ENCODE results near the gene SEMA7A.

SEMA7A gene

GRCh38 chr15:74387141-74387541 is 46.6 kb downstream of the SEMA7A start:
- DNase-seq (ENCODE audit: low read depth): no peak

DNA sequence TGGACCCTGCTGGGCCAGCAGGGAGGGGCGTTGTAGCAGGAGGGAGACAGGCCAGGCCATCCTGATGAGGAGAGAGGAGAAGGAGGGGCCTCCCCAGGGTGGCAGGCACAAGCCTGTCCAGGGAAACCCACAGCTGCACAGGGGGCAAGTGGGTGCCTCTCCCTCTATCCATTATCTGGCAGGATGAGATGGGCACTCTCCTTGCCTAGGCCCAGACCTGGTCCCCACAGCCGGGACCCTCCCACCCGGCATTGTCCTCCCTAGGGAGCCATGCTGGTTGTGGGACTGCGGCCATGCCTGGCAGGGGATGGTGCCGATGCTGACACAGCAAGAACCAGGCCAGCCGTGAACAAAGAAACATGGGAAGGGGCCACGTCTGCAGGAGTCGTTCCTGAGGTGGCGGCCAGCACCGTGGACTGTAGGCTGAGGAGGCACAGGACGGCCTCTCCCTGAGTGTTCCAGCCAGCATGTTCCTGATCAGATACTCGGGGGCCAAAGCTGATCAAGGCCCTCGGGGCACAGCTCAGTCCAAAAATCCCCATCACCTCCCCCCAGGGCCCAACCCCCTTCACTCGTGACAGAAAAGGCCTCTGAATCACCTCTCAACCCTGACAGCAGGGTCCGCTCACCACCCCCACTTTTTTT is 47.1 kb downstream of the SEMA7A start:
- DNase-seq (ENCODE audit: low read depth): no peak

DNA sequence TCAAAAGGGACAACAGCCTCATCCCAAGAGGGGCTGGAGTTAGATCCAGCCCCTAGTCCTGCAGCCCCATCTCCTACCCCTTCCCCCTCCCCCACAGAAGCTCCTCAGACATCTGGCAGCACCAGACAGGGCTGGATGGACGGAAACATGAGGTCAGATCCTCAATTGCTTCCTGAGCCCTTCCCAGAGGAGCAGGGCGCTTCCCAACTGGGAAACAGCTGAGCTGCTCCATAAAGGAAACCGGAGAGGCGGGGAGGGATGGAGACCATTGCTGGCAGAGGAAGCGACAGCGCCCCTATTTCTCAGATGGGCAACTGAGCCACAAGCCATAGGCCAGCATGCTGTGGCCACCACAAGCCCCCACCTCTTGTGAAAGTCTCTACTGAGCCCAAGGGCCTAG is 48.0 kb downstream of the SEMA7A start:
- DNase-seq (ENCODE audit: low read depth): no peak

DNA sequence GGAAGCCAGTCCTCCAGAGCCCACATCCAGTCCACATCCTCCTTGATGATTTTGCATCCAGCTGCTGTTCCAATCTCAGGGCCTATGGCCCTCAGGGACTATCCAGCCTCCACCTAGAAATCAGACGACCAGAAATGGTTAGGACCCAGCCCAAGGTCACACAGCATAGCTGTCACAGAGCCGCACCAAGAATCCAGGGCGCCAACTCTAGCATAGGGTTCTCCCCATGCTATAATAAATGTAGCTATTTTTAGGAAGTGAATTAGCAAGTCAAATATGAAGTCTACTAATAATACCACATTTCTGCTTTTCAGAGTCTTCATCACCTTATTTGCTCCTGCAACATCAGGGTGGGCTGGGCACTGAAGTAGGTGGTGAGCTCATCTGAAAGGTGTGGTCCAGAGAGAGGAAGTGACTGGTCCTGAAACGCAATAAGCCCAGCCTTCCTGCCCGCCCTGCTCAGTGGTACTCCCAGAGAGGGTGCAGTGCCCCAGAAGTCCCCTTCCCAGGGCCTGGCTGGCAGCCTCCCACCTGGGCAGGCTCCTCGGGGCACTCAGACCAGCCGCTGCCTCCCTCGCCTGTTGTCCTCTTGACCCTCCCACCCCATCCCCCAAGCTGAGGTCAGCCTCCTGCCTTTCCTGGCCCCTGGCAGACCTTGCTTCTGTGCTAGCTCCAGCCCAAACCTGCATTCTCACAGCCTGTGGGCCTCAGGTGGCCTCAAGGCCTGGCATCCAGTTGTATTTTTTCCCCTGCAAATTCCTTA is 48.7 kb downstream of the SEMA7A start:
- no peak for DNase-seq (ENCODE audit: low read depth)

- no peak for DNase-seq (ENCODE audit: low read depth)
These were observed 49.2 kb downstream of the SEMA7A start for GRCh38 chr15:74384566-74384880.

- DNase-seq (ENCODE audit: low read depth): no peak
These were observed 49.8 kb downstream of the SEMA7A start for GRCh38 chr15:74383695-74384565.

DNA sequence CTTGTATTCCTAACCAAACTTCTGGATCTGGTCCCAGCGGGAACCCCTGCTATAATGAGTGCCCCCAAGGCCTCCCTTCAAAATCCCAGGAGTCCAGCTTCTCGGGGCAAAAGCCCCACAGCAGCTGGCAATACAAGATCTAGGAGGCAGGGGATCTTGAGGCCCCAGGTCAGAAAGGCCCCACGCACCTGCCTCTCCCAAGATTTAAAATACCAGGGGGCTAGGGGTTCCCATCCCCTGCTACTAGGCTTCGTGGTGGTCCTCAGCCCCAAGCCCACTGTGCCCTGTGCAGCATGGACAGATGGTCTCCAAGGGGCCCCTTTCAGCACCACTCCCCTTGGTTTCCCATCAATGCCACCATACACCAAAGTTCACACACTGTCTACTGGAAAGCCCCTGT is 50.5 kb downstream of the SEMA7A start:
- DNase-seq (ENCODE audit: low read depth): no peak

GRCh38 chr15:74382004-74382816 is 51.5 kb downstream of the SEMA7A start:
- no peak for DNase-seq (ENCODE audit: low read depth)

DNA sequence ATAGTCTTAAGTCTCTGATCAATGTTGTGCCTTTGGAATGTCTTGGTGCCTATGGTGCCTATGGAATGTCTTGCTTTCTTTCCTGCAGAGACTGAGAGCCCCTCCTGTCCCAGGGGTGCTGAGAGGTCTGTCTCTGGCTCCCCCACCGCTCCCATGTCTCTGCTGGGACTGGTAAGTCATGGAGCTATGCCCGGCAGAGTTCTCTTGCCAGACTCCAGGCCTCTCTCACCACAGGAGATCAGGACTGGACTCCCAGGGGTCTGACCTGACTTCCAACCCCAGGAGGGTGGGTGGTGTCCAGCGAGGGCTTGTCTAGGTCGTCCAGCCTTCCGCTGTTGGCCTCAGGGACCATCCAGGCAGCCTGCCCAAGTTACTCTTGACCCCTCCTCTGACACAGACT is 52.3 kb downstream of the SEMA7A start:
- DNase-seq (ENCODE audit: low read depth): no peak

DNA sequence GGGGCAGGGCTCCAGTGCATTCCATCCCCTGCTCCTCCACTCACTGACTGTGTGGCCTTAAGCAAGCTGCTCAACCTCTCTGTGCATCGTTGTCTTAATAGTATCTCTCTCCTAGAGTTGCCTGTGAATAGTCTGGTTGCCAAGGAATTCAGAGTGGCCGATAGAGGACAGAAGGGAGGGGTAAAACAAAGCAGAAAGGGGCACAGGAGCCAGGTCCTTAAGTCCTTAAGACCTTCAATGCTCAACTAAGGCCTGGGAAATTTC is 52.6 kb downstream of the SEMA7A start:
- no peak for DNase-seq (ENCODE audit: low read depth)

DNA sequence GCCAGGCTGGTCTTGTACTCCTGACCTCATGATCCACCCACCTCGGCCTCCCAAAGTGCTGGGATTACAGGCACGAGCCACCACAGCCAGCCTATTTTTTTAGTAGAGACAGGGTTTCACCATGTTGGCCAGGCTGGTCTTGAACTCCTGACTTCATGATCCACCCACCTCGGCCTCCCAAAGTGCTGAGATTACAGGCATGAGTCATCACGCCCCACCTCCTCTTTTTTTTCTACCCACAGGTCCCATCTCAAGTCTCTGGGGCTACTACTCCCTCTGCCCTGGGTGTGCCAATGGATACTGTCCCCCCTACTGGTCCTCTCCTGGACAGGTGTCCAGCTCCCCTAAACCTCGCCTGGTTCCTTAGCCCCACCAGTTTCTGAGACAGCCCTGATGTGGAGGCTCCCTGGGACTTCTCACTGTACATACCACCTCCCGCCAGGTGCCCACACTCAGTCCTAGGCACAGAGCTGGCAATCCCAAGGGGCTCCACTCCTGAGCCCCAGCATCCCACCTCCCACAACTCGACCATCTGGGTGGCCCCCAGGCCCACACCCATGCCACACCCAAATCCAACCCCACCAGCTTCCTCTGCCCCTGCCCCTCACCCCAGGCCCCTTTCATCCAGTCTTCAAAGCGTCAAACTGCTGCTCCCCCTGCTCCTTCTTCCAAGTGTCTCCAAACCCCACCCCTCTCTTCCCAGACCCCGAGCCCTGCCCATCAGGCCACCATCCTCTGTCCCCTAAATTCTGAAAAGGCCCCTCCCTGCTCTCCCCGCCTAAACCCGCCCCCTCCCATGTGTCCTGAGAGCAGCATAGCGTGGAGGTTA is 53.2 kb downstream of the SEMA7A start:
- no peak for DNase-seq (ENCODE audit: low read depth)

DNA sequence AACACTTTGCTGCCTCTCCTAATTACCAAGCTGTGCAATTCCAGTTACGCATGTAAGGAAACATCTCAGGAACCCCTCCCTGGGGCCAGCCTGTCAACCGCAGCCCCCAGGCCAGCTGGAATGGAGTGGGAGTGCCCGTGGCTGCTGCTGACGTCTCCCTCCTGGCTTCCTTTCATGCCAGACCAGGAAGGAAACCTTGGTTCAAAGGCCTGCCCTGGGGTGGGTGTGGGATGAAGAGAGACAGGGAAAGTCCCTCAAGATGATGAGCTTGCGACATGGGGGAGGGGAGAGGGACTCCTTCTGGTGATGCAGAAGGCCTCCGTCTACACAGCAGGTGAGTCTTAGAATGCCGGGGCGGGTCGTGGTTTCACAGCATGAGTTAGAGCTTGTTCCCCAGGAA is 54.9 kb downstream of the SEMA7A start:
- DNase-seq (ENCODE audit: low read depth): no peak

GRCh38 chr15:74377831-74378766 is 55.7 kb downstream of the SEMA7A start:
- DNase-seq (ENCODE audit: low read depth): no peak

DNA sequence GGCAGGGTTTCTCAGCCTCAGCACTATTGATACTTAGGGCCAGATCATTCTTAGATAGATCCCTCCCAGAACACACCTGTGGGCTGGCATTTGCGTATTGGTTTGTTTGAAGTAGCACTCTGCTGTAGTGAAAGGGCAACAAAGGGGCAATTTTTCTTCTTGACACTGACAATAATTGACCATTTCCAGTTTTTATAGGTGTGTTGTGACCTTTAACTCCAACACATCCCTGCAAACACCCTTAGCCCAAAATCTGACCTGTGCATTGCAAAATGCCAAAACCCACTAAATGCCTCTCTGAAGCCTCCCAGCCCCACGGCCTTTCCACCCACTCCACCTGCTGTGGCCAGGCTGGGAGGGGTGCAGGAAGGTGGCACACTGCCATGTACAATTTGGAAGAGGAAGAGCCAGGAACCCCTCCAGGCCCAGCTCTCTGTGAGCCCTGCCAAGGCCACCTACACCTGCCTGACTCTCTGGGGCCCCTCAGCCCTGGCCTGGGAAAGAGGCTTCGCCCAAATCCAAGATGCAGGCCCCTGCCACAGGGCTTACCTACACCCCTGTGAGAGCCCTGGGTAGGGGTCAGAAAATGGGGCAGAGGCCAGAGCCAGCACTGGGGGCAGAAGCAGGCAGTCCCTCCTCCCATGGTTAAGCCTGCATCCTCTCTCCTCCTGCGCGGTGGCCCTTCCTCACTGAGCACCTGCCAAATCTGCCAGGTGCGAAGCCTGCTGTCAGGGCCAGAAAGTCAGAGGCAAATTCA is 56.8 kb downstream of the SEMA7A start:
- DNase-seq (ENCODE audit: low read depth): no peak

DNA sequence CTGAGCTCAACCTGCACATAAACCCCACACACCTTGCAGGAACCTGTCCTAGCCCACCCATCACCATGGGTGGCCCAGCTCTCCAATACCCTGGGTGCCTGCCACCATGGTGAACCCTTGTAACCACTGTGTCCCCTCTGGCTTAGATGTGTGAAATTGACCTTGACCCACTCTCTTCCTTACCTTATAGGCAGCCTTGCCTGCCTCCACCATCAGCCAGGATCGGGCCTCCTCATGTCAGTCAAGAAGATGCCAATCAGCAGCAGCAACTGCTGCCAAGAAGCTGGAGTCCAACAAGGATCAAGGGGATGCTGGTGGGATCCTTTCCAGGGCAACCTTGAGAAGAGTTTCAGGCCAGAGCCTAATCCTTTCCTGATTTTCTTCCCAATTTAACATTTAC is 57.5 kb downstream of the SEMA7A start:
- no peak for DNase-seq (ENCODE audit: low read depth)

DNA sequence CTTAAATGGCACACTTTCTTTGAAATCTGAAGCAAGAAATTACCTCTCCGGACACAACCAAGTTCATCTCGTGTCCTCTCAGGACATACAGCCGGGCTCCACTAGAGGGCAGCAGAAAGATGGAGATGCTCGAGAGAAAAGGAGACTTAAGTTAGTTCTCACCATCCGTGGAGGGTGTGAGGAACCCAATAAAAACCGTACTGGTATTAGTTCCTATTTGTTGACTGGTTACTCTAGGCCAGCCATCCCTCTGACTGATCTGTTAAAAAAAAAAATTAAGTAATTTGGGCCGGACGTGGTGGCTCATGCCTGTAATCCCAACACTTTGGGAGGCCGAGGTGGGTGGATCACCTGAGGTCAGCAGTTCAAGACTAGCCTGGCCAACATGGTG is 58.5 kb downstream of the SEMA7A start:
- DNase-seq (ENCODE audit: low read depth): no peak

GRCh38 chr15:74374648-74375302 is 59.0 kb downstream of the SEMA7A start:
- DNase-seq (ENCODE audit: low read depth): no peak

DNA sequence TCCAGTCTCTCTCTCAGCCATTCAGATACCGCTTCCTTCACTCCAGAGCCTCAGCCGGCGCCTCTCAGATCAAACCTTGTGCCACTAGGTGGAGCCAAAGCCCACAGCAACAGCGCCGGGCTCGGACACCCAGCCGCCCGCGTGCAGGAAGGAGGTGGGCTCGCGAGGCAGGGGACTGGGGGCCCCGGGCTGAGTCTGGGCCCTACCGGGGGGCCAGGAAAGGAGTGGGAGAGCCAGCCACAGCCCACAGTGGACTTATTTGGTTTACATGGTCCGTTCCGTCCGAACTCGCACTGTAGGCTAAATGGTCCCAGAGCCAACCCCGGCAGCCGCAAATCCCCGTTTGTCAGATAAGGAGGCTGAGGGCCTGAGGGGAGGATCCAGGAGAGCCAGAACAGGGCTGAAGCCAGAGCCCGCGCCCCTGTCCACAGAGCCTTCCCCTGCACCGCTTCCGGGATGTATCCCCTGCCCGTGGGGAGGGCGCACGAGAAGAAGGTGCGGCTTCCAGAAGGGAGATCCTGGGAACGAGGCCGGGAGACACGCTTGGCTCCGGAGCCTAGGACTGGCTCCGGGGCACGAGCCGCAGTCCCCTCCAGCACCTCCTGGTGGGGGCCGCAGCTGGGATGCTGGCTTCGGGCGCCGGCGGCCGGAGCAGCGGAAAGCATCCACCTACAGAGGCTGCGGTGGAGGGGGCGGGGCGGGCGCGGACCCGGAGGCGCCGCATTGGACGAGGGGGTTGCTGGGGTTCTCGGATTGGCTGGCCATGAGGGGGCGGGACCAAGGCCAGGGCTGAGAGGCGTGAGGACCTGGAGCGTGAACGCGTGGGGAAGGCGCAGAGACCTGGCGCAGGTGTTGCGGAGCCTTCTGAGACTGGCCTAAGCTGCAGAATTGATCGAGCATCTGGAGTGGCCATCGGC is 59.8 kb downstream of the SEMA7A start:
- no peak for DNase-seq (ENCODE audit: low read depth)
